ENCODE data around the gene ANP32B. TPM values are rescaled to one million over a fixed set of nuclear protein-coding genes. Genes with fewer than 3 reads are reported as not detected.

The ANP32B gene
- total RNA-seq, 1 donor from 2014 or later: 32.3 TPM

Small RNAs within 50 kb of the gene (small RNA-seq; reads per million reads assigned to genes)
- not detected for gene RNU6-918P (ENCODE audit: low replicate concordance)

Other genes with a start within 250 kb of the ANP32B start
- gene FOXE1, start 130.1 kb upstream of the ANP32B start, total RNA-seq: 3.6 TPM
- gene TRMO, start 60.8 kb upstream of the ANP32B start, total RNA-seq: 10.6 TPM
- 30.6 TPM for gene HEMGN, start 45.2 kb upstream of the ANP32B start, total RNA-seq
- 30.0 TPM for gene NANS, start 73.4 kb downstream of the ANP32B start, total RNA-seq
- 2.8 TPM for gene TRIM14, start 135.9 kb downstream of the ANP32B start, total RNA-seq
- gene CORO2A, start 209.3 kb downstream of the ANP32B start, total RNA-seq: 2.3 TPM

All from skin of body (tissue), 2 donors.